A549 (cell line): Measurements from ENCODE around the gene DCPS. TPM values are rescaled to one million over a fixed set of nuclear protein-coding genes. Genes with fewer than 3 reads are reported as not detected.

Experiments used
- ATAC-seq, 2 experiments: fragments of 200-7000 bp in 1 of 2; fragments of >200 bp in 1 of 2; cut with Nextera tagmentation in 1 of 2; cut with Tn5 transposase in 1 of 2; 3 replicates each; pipeline versions ENCODE4 v1.8.0 to v1.9.1; 2018 to 2020; ENCODE audit warnings: mild to moderate bottlenecking in 1 of 2, moderate library complexity in 1 of 2
- CTCF ChIA-PET: fragments of 300-600 bp; sonication (Branson Sonifier 250); formaldehyde crosslinking; extraction: SDS; loops from one replicate; lab custom pipeline; 2021; ENCODE audit warnings: antibody characterized with exemption, inconsistent platforms; lab: Yijun Ruan, JAX
- POLR2A ChIA-PET: fragments of 350-600 bp; formaldehyde crosslinking; extraction: SDS; loops from one replicate; lab custom pipeline; 2021; ENCODE audit warnings: antibody characterized with exemption, inconsistent platforms; lab: Yijun Ruan, JAX
- DNase-seq, 2 experiments: peaks; one replicate each; pipeline versions ENCODE4 v3.0.0 to v3.0.0-alpha.2; 2011 to 2016; ENCODE audit warnings: low read depth in 1 of 2, low spot score in 1 of 2
- FAIRE-seq: peaks from 2 replicates; lab custom pipeline; 2011; peaks lifted over from hg19 to GRCh38; lab: Jason Lieb, UNC
- H3K27ac ChIP-seq, 2 experiments: fragments of >200 bp; sonication (Bioruptor Twin); formaldehyde crosslinking; 3 replicates each; pipeline ENCODE4 v1.5.1; 2016 to 2017
- H3K4me1 ChIP-seq: fragments of >200 bp; sonication (Bioruptor Twin); formaldehyde crosslinking; 3 replicates; pipeline ENCODE4 v1.6.1; 2016
- H3K4me2 ChIP-seq: fragments of >200 bp; sonication (Bioruptor Twin); formaldehyde crosslinking; 3 replicates; pipeline ENCODE4 v1.6.1; 2016
- H3K4me3 ChIP-seq: fragments of >200 bp; sonication (Bioruptor Twin); formaldehyde crosslinking; 3 replicates; pipeline ENCODE4 v1.5.1; 2016
- H3K9me3 ChIP-seq: fragments of >200 bp; sonication (Bioruptor Twin); formaldehyde crosslinking; 3 replicates; pipeline ENCODE4 v1.6.1; 2016
- CBX2 ChIP-seq: fragments of 200-600 bp; sonication (generic); IDR thresholded peaks from 2 replicates; pipeline ENCODE4 v1.6.1; 2016; ENCODE audit warnings: low read depth, mild to moderate bottlenecking, borderline replicate concordance
- HOXA7 ChIP-seq: fragments of 250-450 bp; sonication (Bioruptor Pico); IDR thresholded peaks from 2 replicates; pipeline ENCODE4 v1.5.0; 2020; ENCODE audit warnings: mild to moderate bottlenecking, moderate library complexity
- HOXB13 ChIP-seq: fragments of 250-450 bp; sonication (Bioruptor Pico); IDR thresholded peaks from 2 replicates; pipeline ENCODE4 v1.5.0; 2020; ENCODE audit warnings: low read depth, mild to moderate bottlenecking, moderate library complexity
- JUN ChIP-seq, 2 experiments: fragments of >200 bp; sonication (Bioruptor Twin); formaldehyde crosslinking; IDR thresholded peaks; 2 replicates in 1 of 2; 3 replicates in 1 of 2; pipeline ENCODE4 v1.6.1; 2016 to 2017
- MAZ ChIP-seq: fragments of 150-350 bp; IDR thresholded peaks from 2 replicates; pipeline ENCODE4 v1.6.1; 2014; ENCODE audit warnings: antibody characterized with exemption, low read depth, low read length, borderline replicate concordance
- PHF8 ChIP-seq: fragments of 200-600 bp; sonication (generic); IDR thresholded peaks from 2 replicates; pipeline ENCODE4 v1.6.1; 2016; ENCODE audit warnings: low read depth, mild to moderate bottlenecking, antibody characterized with exemption, moderate library complexity, borderline replicate concordance
- POLR2A ChIP-seq: IDR thresholded peaks from 2 replicates; pipeline ENCODE4 v1.6.1; 2012; ENCODE audit warnings: mild to moderate bottlenecking, low read length
- RFX5 ChIP-seq: fragments of 450-650 bp; IDR thresholded peaks from 2 replicates; pipeline ENCODE4 v1.7.1; 2014; ENCODE audit warnings: antibody characterized with exemption, mild to moderate bottlenecking, moderate library complexity
- SMC3 ChIP-seq: fragments of >200 bp; sonication (Bioruptor Twin); formaldehyde crosslinking; IDR thresholded peaks from 3 replicates; pipeline ENCODE4 v1.6.1; 2018; ENCODE audit warnings: inconsistent platforms
- ZC3H11A ChIP-seq: fragments of 450-650 bp; IDR thresholded peaks from 2 replicates; pipeline ENCODE4 v1.6.1; 2014; ENCODE audit warnings: antibody characterized with exemption, mild to moderate bottlenecking
- ZFP36 ChIP-seq: fragments of 450-650 bp; IDR thresholded peaks from 2 replicates; pipeline ENCODE4 v1.6.1; 2014; ENCODE audit warnings: borderline replicate concordance; ENCODE audit not compliant: partially characterized antibody
- WGBS: methylation state at CpG from one replicate; pipeline ENCODE4 v1.1.6; 2017; ENCODE audit errors: missing lambda C conversion rate; 5-methylcytosine and 5-hydroxymethylcytosine counted together
- polyA plus RNA-seq, 4 experiments: library from polyadenylated mRNA; depleted of rRNA in 3 of 4; stranded (reverse); fragments of >200 nt; fragmentation: RNase III in 1 of 4; extraction: RNeasy Plus Mini Kit Qiagen cat#74134 plus additional on column Dnase treatment in 1 of 4; gene quantifications; 2 replicates in 3 of 4; 3 replicates in 1 of 4; pipeline ENCODE4 v1.2.3, GENCODE V29; 2011 to 2017
- TF ChIP-seq, protein P1 (sequence below): fragments of 250-450 bp; sonication (Bioruptor Pico); IDR thresholded peaks from 2 replicates; pipeline ENCODE4 v1.5.0; 2021; ENCODE audit warnings: mild to moderate bottlenecking, moderate library complexity, borderline replicate concordance
- TF ChIP-seq, protein P2 (sequence below): IDR thresholded peaks from 2 replicates; pipeline ENCODE4 v1.6.1; 2012
- TF ChIP-seq, protein P3 (sequence below): fragments of 200-600 bp; sonication (generic); IDR thresholded peaks from 2 replicates; pipeline ENCODE4 v1.6.1; 2016; ENCODE audit warnings: antibody characterized with exemption, mild to moderate bottlenecking, moderate library complexity
- TF ChIP-seq, protein P4 (sequence below): fragments of 250-450 bp; sonication (Bioruptor Pico); IDR thresholded peaks from 2 replicates; pipeline ENCODE4 v1.5.0; 2020; ENCODE audit warnings: low read depth, mild to moderate bottlenecking, moderate library complexity

DCPS gene
- polyA plus RNA-seq, 2 of the 4 experiments (the other 2 are of a cell fraction) = 17.8 to 23.0 TPM

DNA sequence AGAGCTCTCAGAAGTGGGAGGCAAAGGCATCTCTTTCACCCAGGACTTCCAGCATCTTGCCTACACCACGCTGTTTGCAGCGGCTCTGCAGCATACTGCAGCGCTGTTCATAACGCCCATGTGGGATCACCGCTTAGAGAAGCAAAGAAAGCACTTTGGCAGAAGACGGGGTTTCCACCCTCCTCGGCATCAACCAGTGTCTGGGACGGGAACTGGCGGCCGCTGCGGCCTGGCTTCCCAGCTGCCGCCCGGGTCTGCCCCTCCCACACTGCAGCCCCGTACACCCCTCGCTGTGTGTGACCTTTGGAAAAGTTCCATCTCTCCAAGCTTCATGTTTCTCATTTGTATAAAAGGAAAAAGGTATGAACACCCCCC lies 21.5 kb upstream of the DCPS start:
- Histone ChIP-seq H3K27ac (peak overlapping the region; percentile 94 to 100), H3K4me1 (peaks cover 15% of the 10 kb centered on the region; the same call in 2 of the 3 replicates), H3K4me2 (peak overlapping the region; percentile 80), H3K4me3 (peak overlapping the region; percentile 80), H3K9me3 (no peaks in the 10 kb centered on the region)
- FAIRE-seq (no peak), ATAC-seq (peak; percentile 35 to 66; a peak in 5 of 6 replicates), DNase-seq (no peak)
- POLR2A ChIA-PET = interaction anchor here (0.7 to 1.7 kb wide), 2 partner anchors 13 to 22 kb away, joined by 3 to 6 read pairs; partner anchors contain the start of genes DCPS, FOXRED1 and SRPRA
- TF ChIP-seq ZC3H11A (no peak), SMC3 (no peak)
- TF ChIP-seq, protein P1, sequence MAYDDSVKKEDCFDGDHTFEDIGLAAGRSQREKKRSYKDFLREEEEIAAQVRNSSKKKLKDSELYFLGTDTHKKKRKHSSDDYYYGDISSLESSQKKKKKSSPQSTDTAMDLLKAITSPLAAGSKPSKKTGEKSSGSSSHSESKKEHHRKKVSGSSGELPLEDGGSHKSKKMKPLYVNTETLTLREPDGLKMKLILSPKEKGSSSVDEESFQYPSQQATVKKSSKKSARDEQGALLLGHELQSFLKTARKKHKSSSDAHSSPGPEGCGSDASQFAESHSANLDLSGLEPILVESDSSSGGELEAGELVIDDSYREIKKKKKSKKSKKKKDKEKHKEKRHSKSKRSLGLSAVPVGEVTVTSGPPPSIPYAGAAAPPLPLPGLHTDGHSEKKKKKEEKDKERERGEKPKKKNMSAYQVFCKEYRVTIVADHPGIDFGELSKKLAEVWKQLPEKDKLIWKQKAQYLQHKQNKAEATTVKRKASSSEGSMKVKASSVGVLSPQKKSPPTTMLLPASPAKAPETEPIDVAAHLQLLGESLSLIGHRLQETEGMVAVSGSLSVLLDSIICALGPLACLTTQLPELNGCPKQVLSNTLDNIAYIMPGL = no peak
- 49% methylated on average over 15 of the region's 15 CpGs for WGBS
- CTCF ChIA-PET = interaction anchor here (0.5 kb wide), 1 partner anchor 375 kb away, joined by 3 read pairs; no protein-coding TSS in a partner anchor

DNA sequence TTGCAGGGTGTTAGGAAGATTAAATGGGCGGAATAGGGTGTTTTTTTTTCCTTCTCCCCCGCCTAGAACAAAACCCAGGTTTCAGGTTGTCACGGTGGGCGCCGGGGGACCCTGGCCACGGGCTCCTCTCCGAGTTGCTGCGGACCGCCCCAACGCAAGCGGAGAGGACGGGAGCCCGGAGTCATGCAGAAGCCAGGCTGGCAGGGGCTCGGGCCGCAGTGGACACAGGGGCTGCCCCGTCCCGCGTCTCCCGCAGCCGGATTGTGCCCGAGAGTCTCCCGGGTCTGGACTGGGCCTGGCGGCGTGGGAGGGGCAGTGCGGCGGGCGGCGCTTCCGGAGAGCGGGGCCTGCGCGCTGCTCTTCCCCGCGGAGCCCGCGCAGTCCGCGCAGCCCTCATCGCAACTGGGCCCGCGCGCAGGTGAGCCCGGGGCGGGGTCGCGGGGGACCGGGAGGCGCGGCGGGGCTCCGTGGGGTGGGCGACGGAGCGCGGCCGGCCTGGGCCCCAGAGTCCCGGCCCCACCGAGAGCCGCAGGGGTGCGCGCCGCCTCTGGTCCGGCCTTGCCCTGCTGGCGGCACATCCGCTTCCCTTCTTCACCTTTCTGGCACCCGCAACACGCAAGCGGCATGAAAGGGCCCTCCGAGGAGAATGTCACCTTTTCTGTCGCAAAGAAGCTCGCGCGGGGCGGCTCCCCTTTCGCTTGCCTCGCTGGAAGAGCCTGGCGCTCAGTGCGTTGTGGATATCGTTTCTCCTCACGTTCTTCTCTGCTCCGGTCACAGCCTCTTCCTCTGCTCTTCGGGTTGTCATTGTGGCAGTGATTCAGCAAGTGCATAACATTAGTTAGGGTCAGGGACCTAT lies 20.9 kb upstream of the DCPS start, which contains the start of gene TIRAP:
TSS of gene TIRAP (plus strand) at position 358 of the 856 bp plus-strand sequence. CDS start 7,802 bp downstream, outside the sequence.
- H3K27ac ChIP-seq = peak within 1 kb of the TSS; percentile 94 to 100
- H3K4me2 ChIP-seq = peak within 1 kb of the TSS; percentile 80
- ATAC-seq = peak; percentile 89 to 92
- WGBS = 1% methylated on average over 36 of the region's 82 CpGs
- no peaks in the 10 kb centered on the region for H3K9me3 ChIP-seq
- ChIA-PET CTCF (interaction anchor here (0.5 kb wide), 1 partner anchor 375 kb away, joined by 3 read pairs; no protein-coding TSS in a partner anchor), POLR2A (interaction anchor here (0.7 to 1.7 kb wide), 3 partner anchors 14 to 21 kb away, joined by 3 to 6 read pairs (median 3); partner anchors contain the start of genes DCPS, FOXRED1 and SRPRA)
- TF ChIP-seq HOXB13 (CRISPR knock-in tag) (no peak), CBX2 (no peak), JUN (IDR thresholded peaks at IDR 0.05) (peak in 1 of 2 experiments; percentile 61; a peak in 2 of 5 replicates), PHF8 (peak; percentile 41), ZC3H11A (no peak), HOXA7 (CRISPR knock-in tag) (no peak), ZFP36 (no peak), POLR2A (peak; percentile 83), MAZ (no peak), RFX5 (no peak)
- TF ChIP-seq, protein P2, sequence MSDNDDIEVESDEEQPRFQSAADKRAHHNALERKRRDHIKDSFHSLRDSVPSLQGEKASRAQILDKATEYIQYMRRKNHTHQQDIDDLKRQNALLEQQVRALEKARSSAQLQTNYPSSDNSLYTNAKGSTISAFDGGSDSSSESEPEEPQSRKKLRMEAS = peak; percentile 36
- TF ChIP-seq, protein P3, sequence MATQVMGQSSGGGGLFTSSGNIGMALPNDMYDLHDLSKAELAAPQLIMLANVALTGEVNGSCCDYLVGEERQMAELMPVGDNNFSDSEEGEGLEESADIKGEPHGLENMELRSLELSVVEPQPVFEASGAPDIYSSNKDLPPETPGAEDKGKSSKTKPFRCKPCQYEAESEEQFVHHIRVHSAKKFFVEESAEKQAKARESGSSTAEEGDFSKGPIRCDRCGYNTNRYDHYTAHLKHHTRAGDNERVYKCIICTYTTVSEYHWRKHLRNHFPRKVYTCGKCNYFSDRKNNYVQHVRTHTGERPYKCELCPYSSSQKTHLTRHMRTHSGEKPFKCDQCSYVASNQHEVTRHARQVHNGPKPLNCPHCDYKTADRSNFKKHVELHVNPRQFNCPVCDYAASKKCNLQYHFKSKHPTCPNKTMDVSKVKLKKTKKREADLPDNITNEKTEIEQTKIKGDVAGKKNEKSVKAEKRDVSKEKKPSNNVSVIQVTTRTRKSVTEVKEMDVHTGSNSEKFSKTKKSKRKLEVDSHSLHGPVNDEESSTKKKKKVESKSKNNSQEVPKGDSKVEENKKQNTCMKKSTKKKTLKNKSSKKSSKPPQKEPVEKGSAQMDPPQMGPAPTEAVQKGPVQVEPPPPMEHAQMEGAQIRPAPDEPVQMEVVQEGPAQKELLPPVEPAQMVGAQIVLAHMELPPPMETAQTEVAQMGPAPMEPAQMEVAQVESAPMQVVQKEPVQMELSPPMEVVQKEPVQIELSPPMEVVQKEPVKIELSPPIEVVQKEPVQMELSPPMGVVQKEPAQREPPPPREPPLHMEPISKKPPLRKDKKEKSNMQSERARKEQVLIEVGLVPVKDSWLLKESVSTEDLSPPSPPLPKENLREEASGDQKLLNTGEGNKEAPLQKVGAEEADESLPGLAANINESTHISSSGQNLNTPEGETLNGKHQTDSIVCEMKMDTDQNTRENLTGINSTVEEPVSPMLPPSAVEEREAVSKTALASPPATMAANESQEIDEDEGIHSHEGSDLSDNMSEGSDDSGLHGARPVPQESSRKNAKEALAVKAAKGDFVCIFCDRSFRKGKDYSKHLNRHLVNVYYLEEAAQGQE = no peak
- TF ChIP-seq, protein P4, sequence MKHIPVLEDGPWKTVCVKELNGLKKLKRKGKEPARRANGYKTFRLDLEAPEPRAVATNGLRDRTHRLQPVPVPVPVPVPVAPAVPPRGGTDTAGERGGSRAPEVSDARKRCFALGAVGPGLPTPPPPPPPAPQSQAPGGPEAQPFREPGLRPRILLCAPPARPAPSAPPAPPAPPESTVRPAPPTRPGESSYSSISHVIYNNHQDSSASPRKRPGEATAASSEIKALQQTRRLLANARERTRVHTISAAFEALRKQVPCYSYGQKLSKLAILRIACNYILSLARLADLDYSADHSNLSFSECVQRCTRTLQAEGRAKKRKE (CRISPR knock-in tag) = no peak
- peak within 1 kb of the TSS; percentile 80 for H3K4me3 ChIP-seq
- H3K4me1 ChIP-seq = peaks cover 15% of the 10 kb centered on the region; the same call in 2 of the 3 replicates
- DNase-seq = peak; percentile 33 to 46
- FAIRE-seq = no peak
